ENCODE measurements around the gene GRIK3.

GRIK3 gene

DNA sequence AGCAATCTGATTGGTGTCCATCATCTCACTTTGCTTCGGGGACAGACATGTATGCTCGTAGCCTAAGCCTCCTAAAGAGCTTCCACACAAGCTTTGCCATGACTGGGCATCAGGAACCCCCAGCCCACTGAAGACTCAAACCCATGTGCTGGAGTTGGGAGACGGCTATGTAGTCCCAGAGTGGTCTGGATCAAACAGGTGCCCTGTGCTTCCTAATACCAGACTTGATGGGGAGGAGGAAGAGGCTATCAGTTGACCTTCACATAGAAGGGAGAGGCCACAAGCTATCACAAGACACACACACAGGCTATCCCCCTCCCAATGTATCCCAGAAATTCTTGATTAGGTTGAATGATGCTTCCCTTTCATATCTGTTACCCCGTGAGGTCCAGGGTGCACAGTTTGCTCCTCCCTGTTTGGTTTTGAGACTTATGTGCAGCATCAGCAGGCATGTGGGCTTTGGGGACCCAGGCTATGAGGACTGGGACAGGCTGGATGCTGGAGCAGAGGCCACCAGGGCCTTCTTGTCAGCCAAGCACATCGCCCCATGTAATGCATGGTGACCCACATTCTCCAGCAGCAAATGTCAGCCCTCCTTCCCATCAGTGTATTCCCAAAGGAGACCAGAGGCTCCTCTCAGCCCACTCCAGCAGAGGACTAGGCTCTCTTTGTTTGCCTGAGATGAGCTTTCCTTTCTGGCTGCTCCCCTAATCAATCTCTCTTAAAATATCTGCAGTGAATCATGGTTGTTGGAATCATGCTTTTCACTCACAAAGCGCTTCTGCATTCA, 159.8 kb downstream of the GRIK3 start:
- no peak for DNase-seq (ENCODE audit: low read depth)

GRCh38 chr1:36872858-36873257, 161.5 kb downstream of the GRIK3 start:
- DNase-seq (ENCODE audit: low read depth) = no peak

GRCh38 chr1:36872126-36872754, 162.1 kb downstream of the GRIK3 start:
- no peak for DNase-seq (ENCODE audit: low read depth)

DNA sequence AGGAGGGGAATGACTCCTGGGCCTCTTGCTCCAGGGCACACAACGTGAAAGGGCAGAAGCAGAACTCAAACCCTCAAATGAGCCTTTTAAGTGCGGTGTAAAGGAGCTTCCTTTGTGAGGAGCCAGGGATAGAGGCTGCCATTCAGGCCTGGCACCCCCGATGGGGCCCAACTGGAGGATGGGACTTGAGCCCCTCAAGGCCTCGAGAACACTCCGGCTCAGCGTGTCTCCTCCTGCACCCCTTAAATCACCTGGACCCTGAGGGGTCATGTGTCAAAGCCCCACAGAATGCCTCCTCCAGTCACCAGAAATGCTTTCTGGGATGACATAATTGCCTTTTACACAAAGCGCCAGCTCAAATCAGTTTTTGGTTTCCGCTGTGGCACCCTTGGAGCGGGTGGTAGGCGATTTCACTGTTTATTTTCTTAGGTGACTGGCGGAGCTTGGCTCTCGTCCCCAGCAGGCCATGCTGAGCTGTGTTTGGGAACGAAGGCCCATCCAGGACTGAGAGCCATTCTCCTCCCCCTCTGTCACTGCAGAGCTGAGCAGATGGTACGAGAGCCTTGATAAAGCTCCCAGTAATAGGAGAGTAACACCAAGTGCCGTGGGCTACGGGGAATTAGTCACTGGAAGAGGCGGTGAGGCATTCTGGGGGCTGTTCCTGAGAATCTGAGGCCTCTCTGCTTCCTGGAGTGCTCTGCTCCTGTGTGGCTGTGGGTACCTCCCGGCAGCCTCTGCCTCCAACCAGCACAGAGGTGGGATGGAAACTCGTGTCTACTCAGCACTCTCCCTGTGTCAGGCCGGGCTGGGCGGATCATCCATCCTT, 163.0 kb downstream of the GRIK3 start:
- DNase-seq (ENCODE audit: low read depth) = no peak

DNA sequence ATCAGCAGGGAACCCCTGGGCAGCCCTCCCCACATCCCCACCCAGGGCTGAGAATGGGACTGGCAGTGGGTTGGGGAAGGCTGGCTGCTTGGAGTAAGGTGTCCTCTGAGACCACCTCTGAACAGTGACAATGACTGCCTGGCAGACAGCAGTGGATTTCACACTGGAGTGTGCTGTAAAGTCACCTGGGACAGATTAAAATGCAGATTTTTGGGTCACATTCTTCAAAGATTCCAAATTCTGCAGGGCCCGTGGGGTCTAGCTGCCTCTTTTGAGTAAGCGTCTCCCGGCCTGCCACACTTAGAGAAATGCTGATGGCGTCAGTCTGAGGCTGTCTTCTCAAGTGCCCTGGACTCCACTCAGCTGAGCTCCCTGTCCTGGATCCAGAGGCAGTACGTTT, 164.5 kb downstream of the GRIK3 start:
- no peak for DNase-seq (ENCODE audit: low read depth)

DNA sequence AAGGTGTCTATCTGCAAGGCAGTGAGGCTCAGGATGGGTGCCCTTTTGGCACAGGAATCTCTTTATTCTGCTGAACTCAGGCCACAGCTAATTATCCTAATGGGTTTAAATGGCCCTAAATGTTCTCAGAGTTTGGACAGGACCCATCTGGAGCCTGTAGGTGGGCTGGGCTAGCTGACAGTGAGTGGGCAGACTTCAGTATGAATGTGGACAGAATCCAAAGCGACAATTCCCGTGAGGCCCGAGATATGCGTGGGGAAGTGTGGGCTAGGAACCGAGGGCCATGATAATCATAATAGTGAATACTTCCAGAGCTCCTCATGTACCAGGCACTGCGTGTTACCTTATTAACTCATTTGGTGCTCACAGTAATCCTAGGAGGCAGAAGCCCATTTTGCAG, 165.3 kb downstream of the GRIK3 start:
- no peak for DNase-seq (ENCODE audit: low read depth)

- DNase-seq (ENCODE audit: low read depth) = no peak
Measured at GRCh38 chr1:36867575-36867974, 166.7 kb downstream of the GRIK3 start.

GRCh38 chr1:36866169-36866814, 168.0 kb downstream of the GRIK3 start:
- DNase-seq (ENCODE audit: low read depth) = no peak

DNA sequence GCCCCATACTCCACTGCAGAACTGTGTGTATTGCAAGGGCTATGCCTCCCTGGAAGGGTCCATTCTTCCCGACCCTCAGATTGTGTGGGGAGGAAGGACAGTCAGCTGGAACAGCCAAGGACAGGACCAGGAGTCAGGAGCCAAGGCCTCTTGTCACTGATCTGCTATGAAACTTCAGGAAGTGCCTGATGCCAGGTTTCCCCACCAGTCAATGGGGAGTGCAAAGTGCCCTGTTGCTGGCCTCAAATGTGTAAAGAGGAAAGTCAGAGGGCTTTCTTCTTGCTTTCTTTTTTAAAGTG, 168.8 kb downstream of the GRIK3 start:
- no peak for DNase-seq (ENCODE audit: low read depth)

- DNase-seq (ENCODE audit: low read depth) = no peak
Measured at GRCh38 chr1:36864823-36865601, 169.3 kb downstream of the GRIK3 start.

DNA sequence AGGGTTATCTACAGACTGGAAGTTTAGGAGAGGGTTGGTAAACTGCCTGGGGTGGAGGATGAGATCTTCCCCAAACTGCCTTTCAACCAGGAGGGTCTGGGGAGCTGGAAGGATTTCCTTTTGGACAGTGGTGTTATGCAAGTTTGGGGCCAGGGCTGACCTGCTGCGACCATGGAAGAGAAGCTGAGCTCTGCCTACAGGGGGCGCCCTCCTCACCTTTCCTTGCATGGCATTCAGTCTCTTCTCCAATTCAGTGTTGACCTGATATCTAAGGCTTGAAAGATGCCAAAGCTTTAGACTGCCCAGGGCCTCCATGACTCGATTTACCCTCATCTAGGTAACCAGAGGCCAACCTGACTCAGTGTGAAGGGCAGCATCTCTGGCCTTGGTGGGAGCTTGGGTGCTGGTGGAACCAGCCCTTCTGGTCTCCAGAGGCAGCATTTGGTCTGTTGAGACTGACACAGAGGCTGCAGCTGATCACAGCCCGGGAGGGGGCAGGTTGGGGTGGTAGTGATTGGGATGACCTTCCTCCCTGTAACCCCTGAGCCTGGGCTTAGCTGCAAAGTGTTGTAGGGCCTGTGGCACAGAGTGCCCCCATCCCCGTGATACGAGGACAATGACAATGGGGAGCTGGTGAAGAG, 170.0 kb downstream of the GRIK3 start:
- DNase-seq (ENCODE audit: low read depth) = no peak

DNA sequence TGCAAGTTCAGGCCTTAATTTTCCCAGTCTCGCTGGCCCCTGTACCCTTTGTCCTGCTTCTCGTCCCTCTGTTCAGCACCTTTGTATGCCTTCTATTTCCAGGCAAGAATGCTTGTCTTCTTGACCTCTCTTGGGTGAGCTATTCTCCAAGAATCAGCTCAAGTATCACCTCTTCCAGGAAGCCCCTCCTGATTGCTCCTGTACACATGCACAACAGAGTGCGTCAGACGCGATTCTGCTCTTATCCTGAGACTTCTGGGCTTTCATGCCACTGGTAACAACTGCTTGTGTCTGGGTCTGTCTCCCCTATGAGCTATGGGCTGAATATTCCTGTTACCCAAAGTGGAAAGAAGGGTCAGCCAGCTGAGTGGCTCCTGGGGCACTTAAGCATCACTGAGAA, 170.8 kb downstream of the GRIK3 start:
- no peak for DNase-seq (ENCODE audit: low read depth)

- no peak for DNase-seq (ENCODE audit: low read depth)
Measured at GRCh38 chr1:36863061-36863460, 171.3 kb downstream of the GRIK3 start.

- no peak for DNase-seq (ENCODE audit: low read depth)
Measured at GRCh38 chr1:36861375-36861774, 172.9 kb downstream of the GRIK3 start.

GRCh38 chr1:36859926-36860325, 174.4 kb downstream of the GRIK3 start:
- DNase-seq (ENCODE audit: low read depth) = no peak

DNA sequence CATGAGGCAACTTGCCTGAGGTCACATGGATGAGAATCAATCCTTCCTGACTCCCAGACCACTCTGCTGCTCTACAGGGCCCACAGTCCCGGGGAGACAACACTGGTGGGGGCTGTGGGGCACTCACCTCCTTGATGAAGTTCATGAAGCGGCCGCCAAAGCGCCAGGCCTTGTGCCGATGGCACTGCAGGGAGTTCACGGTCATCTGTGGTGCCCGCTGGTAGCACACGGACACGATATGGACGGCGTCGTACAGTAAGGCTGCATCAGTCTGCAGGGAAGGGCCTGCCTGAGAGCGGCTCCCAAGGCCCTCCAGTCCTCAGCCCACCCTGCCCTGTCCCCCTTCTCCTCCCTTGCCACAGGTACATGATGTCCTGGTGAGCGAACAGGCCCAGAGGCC, 175.3 kb downstream of the GRIK3 start:
- no peak for DNase-seq (ENCODE audit: low read depth)

DNA sequence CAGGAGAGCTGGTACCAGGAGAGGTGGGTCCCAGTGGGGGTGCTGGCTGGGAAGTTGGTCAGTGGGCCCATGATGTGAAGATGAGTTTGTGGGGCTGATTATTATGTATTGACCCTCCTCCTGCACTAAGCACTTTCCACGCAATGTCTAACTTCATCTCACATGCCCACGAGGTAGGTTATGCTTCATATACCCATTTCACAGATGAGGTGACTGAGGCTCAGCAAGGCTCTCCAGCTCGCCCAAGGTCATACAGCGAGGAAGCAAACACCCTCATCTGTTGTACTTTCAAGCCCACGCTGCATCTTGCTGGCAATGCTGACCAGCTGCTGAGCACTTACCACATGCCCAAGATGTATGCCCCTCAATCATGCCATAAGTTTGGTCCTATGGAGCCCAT, 175.8 kb downstream of the GRIK3 start:
- no peak for DNase-seq (ENCODE audit: low read depth)

GRCh38 chr1:36857754-36858153, 176.6 kb downstream of the GRIK3 start:
- DNase-seq (ENCODE audit: low read depth) = no peak

DNA sequence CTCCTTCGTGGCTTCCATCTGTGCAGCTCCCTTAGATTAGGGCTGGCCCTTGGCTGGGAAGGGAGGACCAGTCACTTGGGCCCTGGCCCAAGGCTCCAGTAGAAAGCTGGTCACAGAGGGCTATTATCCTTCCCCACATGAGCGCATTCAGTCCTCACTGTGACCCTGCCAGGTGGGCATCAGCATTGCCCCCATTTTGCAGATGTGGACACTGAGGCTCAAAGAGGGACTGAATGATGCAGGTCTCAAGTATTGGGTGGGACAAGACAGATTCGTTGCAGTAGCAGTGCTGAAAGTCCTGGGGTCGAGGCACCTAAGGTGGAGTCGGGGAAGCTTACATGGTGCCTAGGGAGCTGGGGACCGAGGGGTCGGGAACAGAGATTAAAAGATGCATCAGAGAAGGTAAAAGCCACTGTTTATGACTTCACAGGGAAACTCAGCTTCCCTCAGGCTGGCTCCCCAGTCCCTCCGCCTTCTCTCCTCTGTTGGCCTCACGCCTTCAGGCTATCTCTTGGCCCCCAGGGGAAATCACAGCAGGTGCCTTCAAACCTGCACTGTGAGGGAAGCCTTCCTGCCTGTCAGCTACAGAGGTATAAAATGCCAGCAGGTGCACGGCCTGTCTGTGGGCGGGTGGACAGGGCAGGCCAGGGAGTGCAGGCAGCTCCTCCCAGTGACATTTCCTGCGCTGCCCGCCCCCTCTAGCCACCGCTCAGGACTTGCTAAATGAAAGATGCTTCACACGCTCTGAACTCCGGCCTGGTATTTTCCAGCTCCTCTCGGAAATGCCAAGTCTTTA, 178.4 kb downstream of the GRIK3 start:
- no peak for DNase-seq (ENCODE audit: low read depth)

DNA sequence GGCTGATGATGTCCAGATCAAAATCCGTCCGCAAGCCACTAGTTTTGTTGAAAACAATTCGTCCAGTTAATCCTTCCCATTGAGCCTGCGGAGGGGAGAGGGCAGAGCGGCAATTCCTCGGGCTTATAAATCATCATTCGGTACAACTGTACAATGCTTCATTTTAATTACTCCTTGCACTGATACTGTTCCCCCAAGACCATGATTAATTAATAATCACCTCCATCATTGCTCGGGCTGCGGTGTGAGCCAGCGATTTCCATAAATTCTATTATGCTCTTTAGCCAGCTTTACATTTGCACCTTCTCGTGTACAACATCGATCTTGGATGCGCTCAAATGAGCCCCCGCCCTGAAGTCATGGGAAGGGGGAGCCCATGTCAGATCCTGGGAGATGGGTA, 180.7 kb downstream of the GRIK3 start:
- DNase-seq (ENCODE audit: low read depth) = no peak

GRCh38 chr1:36852586-36852985, 181.7 kb downstream of the GRIK3 start:
- no peak for DNase-seq (ENCODE audit: low read depth)
